NCI-H446 treated with DMSO at 0.1 percent for 48 hours (cell line): ENCODE data around the gene TRIM9.
"Not testable (repeated sequence)": the region's sequence is repeated elsewhere in the genome, so short reads cannot be mapped to it uniquely, and the experiment has no call there.

Experiments
- DNase-seq: peaks from one replicate; lab custom pipeline; 2025; lab: John Stamatoyannopoulos, UW

Gene TRIM9

GRCh38 chr14:50963919-50964318 is 131.0 kb downstream of the TRIM9 start:
- DNase-seq = no peak

- peak; percentile 70 for DNase-seq
Measured at GRCh38 chr14:50961605-50962221, 133.2 kb downstream of the TRIM9 start.

GRCh38 chr14:50957296-50957695 is 137.6 kb downstream of the TRIM9 start:
- no peak for DNase-seq

DNA sequence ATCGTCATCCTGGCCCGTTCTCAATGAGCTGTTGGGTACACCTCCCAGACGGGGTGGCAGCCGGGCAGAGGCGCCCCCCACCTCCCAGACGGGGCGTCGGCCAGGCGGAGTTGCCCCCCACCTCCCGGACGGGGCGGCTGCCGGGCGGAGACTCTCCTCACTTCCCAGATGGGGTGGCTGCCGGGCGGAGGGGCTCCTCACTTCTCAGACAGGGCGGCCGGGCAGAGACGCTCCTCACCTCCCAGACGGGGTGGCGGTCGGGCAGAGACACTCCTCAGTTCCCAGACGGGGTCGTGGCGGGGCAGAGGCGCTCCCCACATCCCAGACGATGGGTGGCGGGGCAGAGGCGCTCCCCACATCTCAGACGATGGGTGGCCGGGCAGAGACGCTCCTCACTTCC is 138.5 kb downstream of the TRIM9 start:
- DNase-seq = not testable (repeated sequence)

DNA sequence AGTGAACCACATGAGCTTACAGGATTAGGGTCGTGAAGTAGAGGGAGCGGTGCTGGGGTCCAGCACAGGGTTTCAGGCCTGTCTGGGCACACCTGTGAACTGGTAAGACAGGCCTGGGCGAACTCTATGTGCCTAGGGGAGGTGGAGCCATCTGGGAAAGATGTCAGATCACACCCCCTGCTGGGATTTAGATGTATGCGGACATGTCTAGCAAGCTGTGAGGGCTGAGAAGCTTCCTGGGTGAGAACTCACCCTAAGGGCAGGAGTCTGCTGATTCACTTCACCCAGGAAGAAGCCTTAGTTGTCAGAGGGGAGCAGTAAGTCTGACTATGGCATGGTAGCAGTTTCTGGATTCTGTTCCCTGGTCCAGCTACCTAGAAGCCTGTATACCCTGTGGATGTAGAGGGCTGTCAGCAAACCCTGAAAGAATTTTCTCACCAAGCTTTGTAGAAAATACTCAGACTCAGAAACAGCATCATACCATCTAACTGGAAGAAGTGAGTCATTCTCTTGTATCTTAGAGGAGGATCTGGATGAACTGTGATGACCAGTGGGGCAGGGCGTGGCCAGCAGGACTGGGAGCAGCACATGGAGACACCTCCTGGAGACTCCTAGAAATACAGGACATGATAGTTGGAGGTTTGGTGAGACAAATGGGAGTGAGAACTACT is 139.4 kb downstream of the TRIM9 start:
- peak; percentile 56 for DNase-seq

GRCh38 chr14:50954811-50955372 is 140.0 kb downstream of the TRIM9 start:
- DNase-seq = peak; percentile 40

DNA sequence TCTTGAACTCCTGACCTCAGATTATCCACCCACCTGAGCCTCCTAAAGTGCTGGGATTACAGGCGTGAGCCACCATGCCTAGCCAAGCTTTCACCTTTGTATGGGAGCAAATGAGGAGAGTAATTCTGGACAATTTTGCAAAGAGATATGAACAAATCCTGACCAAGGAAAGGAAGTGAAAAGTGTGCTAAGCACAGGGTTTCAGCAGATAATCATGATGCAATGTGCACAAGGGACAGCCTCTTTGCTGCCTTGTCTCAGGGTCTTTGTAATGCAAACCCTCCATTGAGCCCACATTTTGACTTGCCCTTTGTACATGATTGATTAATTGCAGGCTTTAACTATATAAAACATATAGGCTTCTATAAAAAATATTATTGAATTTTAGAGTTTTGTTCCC is 141.4 kb downstream of the TRIM9 start:
- DNase-seq = no peak

DNA sequence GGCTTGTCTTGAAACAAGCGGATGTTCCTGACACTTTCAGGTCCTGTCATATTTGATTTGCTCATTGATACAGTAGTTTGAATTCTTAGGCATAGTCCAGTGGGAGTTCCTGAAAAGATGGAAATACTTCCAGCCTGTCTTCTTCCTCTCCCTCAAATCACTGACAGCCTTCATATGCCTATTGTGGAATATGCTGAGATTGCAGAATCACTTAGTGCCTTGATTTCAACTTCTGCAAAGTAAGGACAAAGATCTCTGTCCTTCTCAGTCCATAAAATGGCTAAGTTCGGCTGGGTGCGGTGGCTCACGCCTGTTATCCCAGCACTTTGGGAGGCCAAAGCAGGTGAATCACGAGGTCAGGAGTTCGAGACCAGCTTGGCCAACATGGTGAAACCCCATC is 143.9 kb downstream of the TRIM9 start:
- no peak for DNase-seq

DNA sequence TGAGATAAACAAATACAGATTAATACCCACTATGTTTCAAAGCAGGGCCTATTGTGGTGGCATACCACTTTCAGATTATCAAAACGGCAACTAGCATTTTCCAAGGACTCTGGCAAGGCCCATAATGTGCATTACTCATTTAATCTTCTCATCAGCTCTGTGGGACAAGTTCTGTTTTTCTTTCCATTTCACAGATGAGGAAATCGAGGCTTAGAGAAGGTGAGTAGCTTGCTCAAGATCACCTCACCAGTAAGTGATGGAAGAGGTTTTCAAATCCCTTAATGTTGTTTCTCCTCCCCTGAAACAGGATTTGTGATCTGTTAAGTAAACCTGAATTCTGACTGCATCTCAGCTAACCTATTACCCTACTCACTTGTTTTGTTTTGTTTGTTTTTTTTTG is 146.7 kb downstream of the TRIM9 start:
- DNase-seq = no peak

DNA sequence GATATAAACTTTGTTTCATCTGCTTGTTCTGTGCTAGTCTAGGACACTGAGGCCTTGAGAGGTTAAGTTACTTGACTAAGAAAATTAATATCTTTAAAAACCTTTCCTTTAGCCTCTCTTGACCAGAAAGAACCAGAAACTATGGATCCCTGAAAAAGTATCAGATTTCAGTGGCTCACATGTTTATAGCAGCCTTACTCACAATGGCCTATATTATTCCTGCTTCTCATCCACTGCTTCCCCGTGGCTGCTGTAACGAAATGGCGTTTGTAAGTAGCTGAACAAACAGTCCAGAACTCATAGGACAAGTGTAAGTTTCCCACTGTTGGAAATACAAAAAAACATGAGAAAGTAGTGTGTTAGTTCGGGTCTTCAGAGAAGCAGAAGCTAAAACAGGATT is 147.5 kb downstream of the TRIM9 start:
- no peak for DNase-seq

- DNase-seq = no peak
Measured at GRCh38 chr14:50946234-50946935, 148.5 kb downstream of the TRIM9 start.

GRCh38 chr14:50944647-50945413 is 150.1 kb downstream of the TRIM9 start:
- peak; percentile 32 for DNase-seq

DNA sequence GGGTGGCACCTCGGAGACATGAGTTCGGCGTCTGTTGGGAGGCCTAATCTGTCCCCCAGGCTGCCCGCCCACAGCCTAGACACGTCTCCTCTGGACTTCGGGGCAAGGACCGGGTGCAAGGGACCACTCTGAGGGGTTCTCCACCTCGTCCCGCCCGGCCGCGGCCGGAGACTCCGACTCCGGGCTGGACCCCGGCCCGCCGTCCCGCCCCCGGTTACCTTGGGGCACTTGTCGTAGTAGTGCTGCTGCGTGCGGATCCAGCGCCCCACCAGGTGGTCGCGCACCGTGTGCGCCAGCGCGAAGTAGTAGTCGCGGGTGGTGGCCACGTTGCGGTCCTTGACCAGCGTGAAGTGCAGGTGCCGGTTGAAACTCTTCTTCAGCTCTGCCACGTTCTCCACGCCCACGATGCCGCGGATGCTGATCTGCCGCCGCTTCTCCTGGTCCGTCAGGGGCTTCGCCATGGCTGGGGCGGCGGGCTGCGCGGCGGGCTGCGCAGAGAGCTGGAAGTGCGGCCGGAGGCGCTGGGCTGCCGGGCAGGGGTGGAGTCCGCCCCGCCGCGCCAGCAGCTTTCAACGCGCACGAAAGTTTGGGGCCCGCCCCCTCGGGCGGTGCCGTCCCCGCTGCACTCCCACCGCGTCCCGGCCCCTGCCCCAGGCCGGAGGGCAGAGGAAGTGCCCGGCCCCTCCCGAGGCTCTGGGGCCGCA is 150.8 kb downstream of the TRIM9 start, which contains the start of gene PYGL:
PYGL (minus strand) TSS at position 541 of the 704 bp plus-strand sequence; CDS start at position 461, 80 bp downstream.
- peak; percentile 43 for DNase-seq

- DNase-seq = no peak
Measured at GRCh38 chr14:50943261-50943942, 151.5 kb downstream of the TRIM9 start.

DNA sequence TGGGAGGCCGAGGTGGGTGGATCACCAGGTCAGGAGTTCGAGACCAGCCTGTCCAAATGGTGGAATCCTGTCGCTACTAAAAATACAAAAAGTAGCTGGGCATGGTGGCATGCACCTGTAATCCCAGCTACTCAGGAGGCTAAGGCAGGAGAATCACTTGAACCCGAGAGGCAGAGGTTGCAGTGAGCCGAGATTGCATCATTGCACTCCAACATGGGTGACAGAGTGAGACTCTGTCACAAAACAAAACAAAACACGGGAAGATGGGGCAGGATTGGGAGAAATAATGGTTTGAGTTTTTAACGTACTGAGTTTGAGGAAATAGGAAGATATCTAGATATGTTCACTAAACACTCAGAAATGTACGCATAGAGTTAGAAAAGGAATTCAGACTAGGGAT is 153.3 kb downstream of the TRIM9 start:
- not testable (repeated sequence) for DNase-seq

DNA sequence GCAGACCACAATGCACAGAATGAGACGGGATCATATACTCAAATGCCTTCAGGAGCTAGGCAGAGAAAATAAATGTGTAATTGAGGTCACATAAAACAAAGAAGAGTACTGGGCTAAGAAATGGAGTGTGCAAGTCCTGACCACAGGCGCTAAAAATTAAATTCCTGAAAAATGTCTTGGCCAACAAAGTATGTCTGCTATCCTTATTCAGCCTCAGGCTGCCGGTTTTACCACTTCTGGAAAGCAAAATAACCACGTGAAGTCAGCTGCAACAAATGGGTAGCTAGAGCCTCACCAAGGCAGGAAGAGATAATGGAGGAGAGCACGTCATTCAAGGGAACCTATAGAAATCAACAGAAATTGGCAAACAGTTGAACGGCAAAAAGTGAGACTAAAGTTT is 153.8 kb downstream of the TRIM9 start:
- no peak for DNase-seq

GRCh38 chr14:50937800-50938199 is 157.1 kb downstream of the TRIM9 start:
- no peak for DNase-seq

GRCh38 chr14:50937325-50937724 is 157.6 kb downstream of the TRIM9 start:
- no peak for DNase-seq

DNA sequence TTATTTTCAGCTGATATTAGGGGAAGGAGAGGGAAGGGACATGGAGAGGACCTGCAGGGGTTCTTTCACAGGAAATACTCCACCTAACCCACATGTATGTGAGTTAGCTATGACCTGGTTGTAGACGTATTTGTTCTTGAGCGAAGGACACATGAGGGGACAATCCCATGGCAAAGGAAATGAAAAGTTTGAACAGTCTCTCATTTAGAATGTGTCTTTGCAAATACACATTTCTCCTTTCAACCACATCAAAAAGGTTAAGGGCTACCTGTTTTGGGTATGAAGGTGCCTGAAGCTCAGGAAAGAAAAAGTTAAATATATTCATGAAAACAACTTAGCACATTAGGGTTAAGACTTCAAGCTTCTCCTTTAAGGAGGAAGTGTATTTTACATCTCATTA is 158.0 kb downstream of the TRIM9 start:
- no peak for DNase-seq

DNA sequence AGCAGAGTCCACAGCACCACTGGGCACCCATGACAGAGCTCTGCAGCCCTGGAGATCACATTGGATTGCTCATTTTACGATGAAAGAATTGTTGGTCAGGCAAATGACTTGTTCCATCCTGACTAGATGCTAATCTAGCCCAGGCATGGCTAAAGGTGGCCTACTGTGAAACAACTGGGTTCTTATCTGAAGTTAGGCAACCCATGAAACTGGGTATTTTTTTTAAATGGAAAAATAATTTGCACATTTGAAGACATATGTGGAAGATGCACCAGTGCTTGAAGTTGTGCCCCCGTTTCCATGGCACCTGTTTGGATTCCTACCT is 158.9 kb downstream of the TRIM9 start:
- no peak for DNase-seq
